GM12865 (cell line): ENCODE data around the gene MBNL2.

Source experiments
- DNase-seq: peaks from one replicate; pipeline ENCODE4 v3.0.0; 2010; ENCODE audit warnings: low read depth
- H3K4me3 ChIP-seq: 2 replicates; pipeline ENCODE4 v1.5.1; 2011; ENCODE audit warnings: mild to moderate bottlenecking, low read depth, low read length, control low read depth
- CTCF ChIP-seq: IDR thresholded peaks from 2 replicates; pipeline ENCODE4 v1.5.1; 2011; ENCODE audit warnings: low read length, control low read depth, low read depth, inconsistent platforms; ENCODE audit not compliant: insufficient read depth; ENCODE audit errors: missing control alignments

Gene MBNL2

GRCh38 chr13:97302611-97303010, 80.5 kb downstream of the MBNL2 start:
- no peak overlapping the region for H3K4me3 ChIP-seq
- DNase-seq: no peak
- no peak for TF ChIP-seq CTCF

GRCh38 chr13:97306106-97306505, 84.0 kb downstream of the MBNL2 start:
- H3K4me3 ChIP-seq: no peak overlapping the region
- no peak for TF ChIP-seq CTCF
- no peak for DNase-seq

GRCh38 chr13:97306645-97307044, 84.5 kb downstream of the MBNL2 start:
- no peak overlapping the region for H3K4me3 ChIP-seq
- TF ChIP-seq CTCF: no peak
- no peak for DNase-seq

GRCh38 chr13:97307118-97307881, 85.2 kb downstream of the MBNL2 start:
- no peak for TF ChIP-seq CTCF
- H3K4me3 ChIP-seq: no peak overlapping the region
- DNase-seq: no peak

GRCh38 chr13:97307882-97308624, 85.9 kb downstream of the MBNL2 start:
- TF ChIP-seq CTCF: no peak
- no peak for DNase-seq
- no peak overlapping the region for H3K4me3 ChIP-seq

- no peak for TF ChIP-seq CTCF
- DNase-seq: no peak
- no peak overlapping the region for H3K4me3 ChIP-seq
These were observed 86.7 kb downstream of the MBNL2 start for GRCh38 chr13:97308735-97309429.
